Body of pancreas (tissue), 4 donors: ENCODE data around the gene ACIN1. TPM values are rescaled to one million over a fixed set of nuclear protein-coding genes. Genes with fewer than 3 reads are reported as not detected.

Source experiments
- ATAC-seq: fragments of 150-250 bp; one replicate; pipeline ENCODE4 v1.9.1; 2016
- DNase-seq, 4 donors: peaks; one replicate each; pipeline ENCODE4 v3.0.0-alpha.2; 2019
- H3K27ac ChIP-seq, 4 donors: fragments of 200-600 bp; sonication (generic); 1 replicate in 3 of 4; 2 replicates in 1 of 4; pipeline versions ENCODE4 v1.5.1 to v1.6.1; 2016 to 2019; ENCODE audit warnings: mild to moderate bottlenecking in 1 of 4, mixed read lengths in 1 of 4, moderate library complexity in 1 of 4
- H3K27me3 ChIP-seq, 2 donors: fragments of 200-600 bp; sonication (generic); one replicate each; pipeline ENCODE4 v1.6.0; 2016; ENCODE audit warnings: mild to moderate bottlenecking in 1 of 2
- H3K36me3 ChIP-seq, 2 donors: fragments of 200-600 bp; sonication (generic); replicated peaks in 1 of 2; 2 replicates each; pipeline ENCODE4 v1.5.1; 2016; ENCODE audit warnings: low read depth in 2 of 2; ENCODE audit not compliant: insufficient read depth in 1 of 2
- H3K4me1 ChIP-seq: fragments of 200-600 bp; sonication (generic); one replicate; pipeline ENCODE4 v1.6.0; 2016
- H3K4me3 ChIP-seq, 2 donors: fragments of 200-600 bp; sonication (generic); 1 replicate in 1 of 2; 2 replicates in 1 of 2; pipeline ENCODE4 v1.5.1; 2016 to 2019
- H3K9me3 ChIP-seq, 3 donors: fragments of 200-600 bp; sonication (generic); 1 replicate in 2 of 3; 2 replicates in 1 of 3; pipeline ENCODE4 v1.5.1; 2016
- POLR2A ChIP-seq, 3 donors: fragments of 450-650 bp; IDR thresholded peaks; one replicate each; pipeline ENCODE4 v1.6.1; 2016; ENCODE audit warnings: antibody characterized with exemption in 3 of 3, mild to moderate bottlenecking in 2 of 3
- WGBS, 2 donors: methylation state at CpG; one replicate each; pipeline ENCODE4 v1.1.5; 2017; 5-methylcytosine and 5-hydroxymethylcytosine counted together
- intact Hi-C: fragments of 100-400 bp; cut with DNase I; formaldehyde crosslinking; loops from one replicate; pipeline ENCODE4 v1.15.1; 2023
- total RNA-seq, 2 donors: library from RNA; depleted of rRNA; stranded (reverse); fragments of >200 nt; gene quantifications; one replicate each; pipeline ENCODE4 v1.1.0, GENCODE V29; 2016
- TF ChIP-seq, protein P1 (sequence below), 7 experiments: fragments of 450-650 bp in 4 of 7; fragments of 200-600 bp in 3 of 7; sonication (generic) in 3 of 7; IDR thresholded peaks; one replicate each; pipeline ENCODE4 v1.5.1; 2016 to 2019; ENCODE audit warnings: antibody characterized with exemption in 7 of 7

Gene ACIN1
- total RNA-seq, 2 donors from 2014 or later = 91.6 to 110 TPM

DNA sequence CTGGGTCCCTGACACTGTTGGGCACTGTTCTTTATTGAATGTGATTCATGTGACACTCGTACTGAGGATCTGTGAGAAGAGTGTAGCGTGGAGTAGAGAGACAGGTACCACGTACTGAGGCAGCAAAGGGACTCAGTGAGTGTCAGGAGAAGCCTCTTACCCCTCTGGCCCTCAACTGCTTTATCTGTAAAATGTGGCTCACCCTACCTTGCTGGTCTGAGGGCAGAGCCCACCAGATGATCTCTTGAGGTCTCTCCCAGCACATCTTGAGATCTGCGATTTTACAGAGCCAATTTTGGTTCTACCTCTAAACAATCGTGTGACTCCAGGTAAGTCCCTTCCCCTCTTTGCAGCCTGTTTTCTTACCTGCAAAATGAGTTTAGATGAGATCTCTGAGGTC is 21.0 kb upstream of the ACIN1 start:
- ATAC-seq (no peak), DNase-seq (no peak)
- TF ChIP-seq POLR2A (IDR thresholded peaks at IDR 0.05) = no peak
- TF ChIP-seq, protein P1, sequence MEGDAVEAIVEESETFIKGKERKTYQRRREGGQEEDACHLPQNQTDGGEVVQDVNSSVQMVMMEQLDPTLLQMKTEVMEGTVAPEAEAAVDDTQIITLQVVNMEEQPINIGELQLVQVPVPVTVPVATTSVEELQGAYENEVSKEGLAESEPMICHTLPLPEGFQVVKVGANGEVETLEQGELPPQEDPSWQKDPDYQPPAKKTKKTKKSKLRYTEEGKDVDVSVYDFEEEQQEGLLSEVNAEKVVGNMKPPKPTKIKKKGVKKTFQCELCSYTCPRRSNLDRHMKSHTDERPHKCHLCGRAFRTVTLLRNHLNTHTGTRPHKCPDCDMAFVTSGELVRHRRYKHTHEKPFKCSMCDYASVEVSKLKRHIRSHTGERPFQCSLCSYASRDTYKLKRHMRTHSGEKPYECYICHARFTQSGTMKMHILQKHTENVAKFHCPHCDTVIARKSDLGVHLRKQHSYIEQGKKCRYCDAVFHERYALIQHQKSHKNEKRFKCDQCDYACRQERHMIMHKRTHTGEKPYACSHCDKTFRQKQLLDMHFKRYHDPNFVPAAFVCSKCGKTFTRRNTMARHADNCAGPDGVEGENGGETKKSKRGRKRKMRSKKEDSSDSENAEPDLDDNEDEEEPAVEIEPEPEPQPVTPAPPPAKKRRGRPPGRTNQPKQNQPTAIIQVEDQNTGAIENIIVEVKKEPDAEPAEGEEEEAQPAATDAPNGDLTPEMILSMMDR (IDR thresholded peaks at IDR 0.05) = no peak
- H3K9me3 ChIP-seq = no peaks in the 10 kb centered on the region
- intact Hi-C loops = loop anchor here (5.0 kb wide), 1 partner anchor 71 kb away; no protein-coding TSS in a partner anchor
- no peak overlapping the region for H3K27ac ChIP-seq
- WGBS, 2 donors = 58 to 72% methylated on average over 5 of the region's 5 CpGs
- no peaks in the 10 kb centered on the region for H3K4me1 ChIP-seq
- H3K27me3 ChIP-seq = peaks cover 0 to 7% of the 10 kb centered on the region in 2 donors
- no peaks in the 10 kb centered on the region for H3K36me3 ChIP-seq
- no peak overlapping the region for H3K4me3 ChIP-seq

DNA sequence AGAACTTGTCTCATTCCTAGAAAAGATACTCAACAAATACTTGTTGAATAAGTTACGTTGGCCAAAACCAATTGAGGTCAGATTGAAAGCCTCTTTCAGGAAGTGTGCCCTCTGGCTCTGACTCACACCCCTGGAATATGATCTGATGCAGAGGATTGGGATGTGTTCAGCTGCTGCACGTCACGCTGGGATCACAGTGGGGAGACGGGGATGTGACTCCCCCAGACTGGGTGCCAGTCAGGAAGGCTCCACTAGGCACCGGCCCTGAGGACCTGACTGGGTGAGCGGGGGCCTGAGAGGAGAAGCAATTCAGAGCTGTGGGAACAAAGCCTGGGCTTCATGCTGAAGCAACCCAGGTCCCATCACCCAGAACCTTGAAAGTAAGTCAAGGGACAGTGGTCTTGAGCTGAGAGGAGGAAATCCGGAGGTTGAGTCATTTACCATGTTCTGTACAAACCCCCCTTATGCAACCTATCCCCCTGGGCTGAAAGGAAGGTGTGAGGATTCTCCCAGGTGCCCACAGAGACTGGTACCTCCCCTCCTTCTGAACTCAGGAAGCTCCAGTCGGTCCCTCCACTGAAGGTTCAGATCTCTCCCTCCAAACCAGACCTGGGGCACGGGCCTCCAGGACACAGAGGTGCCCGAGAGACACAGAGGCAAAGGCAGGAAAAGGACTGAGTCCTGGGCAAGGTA is 20.2 kb upstream of the ACIN1 start:
- no peak overlapping the region for H3K27ac ChIP-seq
- H3K9me3 ChIP-seq = no peaks in the 10 kb centered on the region
- H3K27me3 ChIP-seq = peaks cover 0 to 7% of the 10 kb centered on the region in 2 donors
- no peaks in the 10 kb centered on the region for H3K4me1 ChIP-seq
- H3K4me3 ChIP-seq = no peak overlapping the region
- intact Hi-C loops = loop anchor here (5.0 kb wide), 1 partner anchor 72 kb away; no protein-coding TSS in a partner anchor
- H3K36me3 ChIP-seq = no peaks in the 10 kb centered on the region
- DNase-seq (peak in 1 of 4 donors; percentile 29), ATAC-seq (no peak)
- TF ChIP-seq, protein P1 (IDR thresholded peaks at IDR 0.05) = no peak
- TF ChIP-seq POLR2A (IDR thresholded peaks at IDR 0.05) = no peak
- WGBS, 2 donors = 62 to 77% methylated on average over 7 to 10 of the region's 10 CpGs

DNA sequence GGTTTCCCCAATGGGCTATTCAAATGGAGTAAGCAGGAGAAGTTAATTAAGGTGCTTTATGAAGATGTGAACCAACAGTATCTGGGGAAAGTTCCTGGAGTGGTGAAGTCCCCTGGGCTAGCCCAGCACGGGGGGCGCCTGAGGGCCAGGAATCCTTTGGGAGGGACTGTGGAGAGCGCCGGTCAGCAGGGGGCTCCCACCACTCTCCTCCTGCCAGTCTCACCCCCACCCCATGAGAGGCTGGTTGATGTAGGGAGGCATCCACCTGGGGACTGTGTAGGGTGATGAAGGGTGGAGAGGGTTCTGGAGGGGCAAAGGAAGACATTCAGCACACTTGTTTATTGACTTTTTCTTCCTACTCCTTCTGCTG is 19.7 kb upstream of the ACIN1 start:
- Histone ChIP-seq H3K27me3 (peaks cover 0 to 7% of the 10 kb centered on the region in 2 donors), H3K27ac (no peak overlapping the region), H3K4me3 (no peak overlapping the region), H3K9me3 (no peaks in the 10 kb centered on the region), H3K4me1 (no peaks in the 10 kb centered on the region), H3K36me3 (no peaks in the 10 kb centered on the region)
- intact Hi-C loops = loop anchor here (5.0 kb wide), 1 partner anchor 73 kb away; no protein-coding TSS in a partner anchor
- DNase-seq (no peak), ATAC-seq (no peak)
- 44 to 63% methylated on average over 3 to 4 of the region's 4 CpGs for WGBS, 2 donors
- TF ChIP-seq, protein P1 (IDR thresholded peaks at IDR 0.05) = no peak
- TF ChIP-seq POLR2A (IDR thresholded peaks at IDR 0.05) = no peak

DNA sequence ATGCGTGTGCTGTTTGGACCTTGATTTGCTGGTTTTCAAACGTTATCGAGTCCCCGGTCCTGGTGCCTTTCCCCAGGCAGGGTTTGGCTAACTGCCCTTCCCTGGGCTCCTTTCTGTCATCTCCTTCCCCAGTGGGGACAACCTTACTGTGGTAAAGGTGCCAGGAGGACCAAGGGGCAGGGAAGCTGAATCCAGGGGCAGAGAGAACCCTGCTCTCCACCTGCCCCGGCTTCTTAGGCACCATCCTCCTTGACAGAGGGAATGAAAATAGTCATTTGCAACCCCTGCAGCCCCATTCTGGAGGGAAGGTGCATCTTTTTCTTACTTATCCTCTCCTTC is 19.2 kb upstream of the ACIN1 start:
- 40 to 42% methylated on average over 5 of the region's 5 CpGs for WGBS, 2 donors
- ATAC-seq (no peak), DNase-seq (no peak)
- H3K27me3 ChIP-seq = peaks cover 0 to 7% of the 10 kb centered on the region in 2 donors
- TF ChIP-seq, protein P1 (IDR thresholded peaks at IDR 0.05) = no peak
- no peak for TF ChIP-seq POLR2A (IDR thresholded peaks at IDR 0.05)
- H3K4me1 ChIP-seq = no peaks in the 10 kb centered on the region
- H3K4me3 ChIP-seq = no peak overlapping the region
- H3K27ac ChIP-seq = no peak overlapping the region
- intact Hi-C loops = no loop called here
- no peaks in the 10 kb centered on the region for H3K36me3 ChIP-seq
- no peaks in the 10 kb centered on the region for H3K9me3 ChIP-seq
